ENCODE results near the gene CLIP4.

Gene CLIP4

DNA sequence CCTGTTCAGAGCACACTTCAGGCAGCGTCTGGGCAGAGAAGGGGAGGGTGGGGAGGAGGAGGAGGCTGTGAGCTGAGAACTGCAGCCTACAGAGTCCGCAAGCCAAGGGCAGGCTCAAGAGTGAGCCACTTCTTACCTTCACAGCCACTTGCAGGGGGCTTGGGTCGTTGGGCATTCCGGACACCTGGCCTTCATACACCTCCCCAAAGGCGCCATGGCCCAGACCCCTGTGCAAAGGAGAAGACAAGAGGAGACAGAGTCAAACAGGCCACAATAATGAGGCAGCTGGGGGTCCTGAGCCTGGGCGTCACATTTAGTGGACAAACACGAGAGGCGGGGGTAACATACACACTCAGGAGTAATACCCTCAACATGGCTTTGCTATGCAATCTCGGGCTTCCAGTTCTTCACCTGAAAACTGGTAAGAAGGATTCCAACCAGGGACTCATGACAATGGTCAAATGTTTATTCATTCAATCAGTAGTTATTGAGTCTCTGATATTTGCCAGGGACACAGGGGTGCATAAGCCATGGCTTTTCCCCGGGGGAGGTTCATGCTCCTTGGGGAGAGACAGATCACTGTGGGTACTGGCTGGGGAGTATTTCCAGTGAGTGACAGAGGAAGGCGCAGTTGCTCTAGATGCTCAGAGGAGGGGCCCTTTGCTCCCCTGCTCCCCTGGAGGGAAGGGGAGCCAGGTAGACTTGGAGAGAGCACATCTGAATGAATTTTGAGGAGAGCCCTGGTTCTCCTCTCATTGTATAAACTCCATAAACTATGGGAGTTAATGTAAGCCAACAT lies 107.4 kb downstream of the CLIP4 start:
- DNase-seq (ENCODE audit: low read depth in 2 of 2) = no peak

- DNase-seq (ENCODE audit: low read depth in 2 of 2) = no peak
Observed at GRCh38 chr2:29223257-29223656, 108.0 kb downstream of the CLIP4 start.

GRCh38 chr2:29223851-29224692 lies 108.9 kb downstream of the CLIP4 start:
- no peak for DNase-seq (ENCODE audit: low read depth in 2 of 2)

GRCh38 chr2:29224693-29225551 lies 109.7 kb downstream of the CLIP4 start:
- DNase-seq (ENCODE audit: low read depth in 2 of 2) = no peak

DNA sequence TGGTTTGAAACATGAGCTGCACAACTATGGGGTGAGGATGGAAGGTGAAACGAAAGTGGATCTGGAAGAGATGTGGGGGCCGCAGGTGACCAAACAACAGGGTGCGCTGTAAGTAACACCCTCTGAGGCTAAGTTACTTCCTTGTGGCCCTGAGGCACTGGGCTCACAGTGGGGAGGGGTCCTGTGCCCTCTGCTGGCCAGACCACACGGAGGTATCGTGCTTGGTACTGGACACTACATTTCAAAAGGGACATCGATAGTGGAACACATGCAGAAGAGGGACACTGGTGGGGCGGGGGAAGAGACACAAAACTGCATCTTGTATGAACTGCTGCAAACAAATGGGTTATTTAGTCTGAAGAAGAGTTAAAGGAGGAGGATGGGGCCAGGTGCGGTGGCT lies 110.6 kb downstream of the CLIP4 start:
- no peak for DNase-seq (ENCODE audit: low read depth in 2 of 2)

GRCh38 chr2:29226375-29226774 lies 111.2 kb downstream of the CLIP4 start:
- DNase-seq (ENCODE audit: low read depth in 2 of 2) = no peak

DNA sequence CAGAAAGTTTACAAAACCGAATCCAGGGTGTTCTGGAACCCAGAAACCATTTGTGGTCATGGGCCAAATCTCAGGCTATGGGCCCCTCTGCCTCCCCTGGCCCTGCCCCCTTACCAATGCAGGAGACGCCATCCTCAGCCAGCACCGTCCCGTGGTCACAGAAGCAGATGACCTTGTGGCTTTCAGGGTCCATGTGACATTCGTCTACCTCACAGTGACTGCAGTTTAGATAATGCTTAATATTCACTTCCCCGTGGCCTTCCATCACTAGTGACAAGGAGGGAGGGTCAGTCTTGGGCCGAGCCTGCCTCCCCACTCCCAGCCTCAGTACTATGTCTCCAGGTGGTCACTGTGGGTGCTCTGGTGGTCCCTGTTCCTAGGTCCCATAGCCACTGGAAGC lies 111.6 kb downstream of the CLIP4 start:
- no peak for DNase-seq (ENCODE audit: low read depth in 2 of 2)

DNA sequence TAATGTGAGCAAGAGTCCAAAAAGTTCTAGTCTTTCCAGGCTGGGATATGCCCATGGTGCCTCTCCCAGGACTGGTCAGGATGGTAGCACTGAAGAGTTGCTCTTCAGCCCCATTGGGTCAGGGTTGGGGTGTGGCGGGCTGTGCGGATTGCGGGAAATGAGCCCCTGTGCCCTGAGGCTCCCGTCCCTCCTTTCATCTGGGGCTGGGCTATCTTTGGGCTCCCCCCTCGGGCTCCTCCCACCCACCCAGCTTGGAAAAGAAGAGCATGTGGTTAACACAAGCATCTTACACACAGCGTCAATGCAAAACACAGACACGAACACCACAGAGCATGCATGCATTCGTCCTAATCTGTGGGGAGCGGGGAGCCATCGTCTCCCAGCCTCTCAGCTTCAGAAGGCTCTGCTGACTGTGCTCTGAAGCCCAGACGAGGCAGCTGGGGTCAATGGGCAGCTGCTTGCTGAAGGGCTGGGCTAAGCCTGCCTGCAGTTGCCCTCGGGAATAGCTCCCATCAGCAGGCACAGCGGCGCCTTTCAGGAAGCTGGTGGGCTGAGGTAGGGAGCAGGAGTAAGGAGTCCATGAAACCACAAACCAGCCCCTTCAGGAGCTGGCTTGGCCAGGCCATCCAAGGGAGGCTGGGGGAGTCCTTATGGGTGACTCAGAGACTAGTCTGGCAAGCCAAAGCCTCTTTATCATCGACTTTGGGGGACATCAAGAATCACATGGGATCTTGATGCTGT lies 112.9 kb downstream of the CLIP4 start:
- no peak for DNase-seq (ENCODE audit: low read depth in 2 of 2)

DNA sequence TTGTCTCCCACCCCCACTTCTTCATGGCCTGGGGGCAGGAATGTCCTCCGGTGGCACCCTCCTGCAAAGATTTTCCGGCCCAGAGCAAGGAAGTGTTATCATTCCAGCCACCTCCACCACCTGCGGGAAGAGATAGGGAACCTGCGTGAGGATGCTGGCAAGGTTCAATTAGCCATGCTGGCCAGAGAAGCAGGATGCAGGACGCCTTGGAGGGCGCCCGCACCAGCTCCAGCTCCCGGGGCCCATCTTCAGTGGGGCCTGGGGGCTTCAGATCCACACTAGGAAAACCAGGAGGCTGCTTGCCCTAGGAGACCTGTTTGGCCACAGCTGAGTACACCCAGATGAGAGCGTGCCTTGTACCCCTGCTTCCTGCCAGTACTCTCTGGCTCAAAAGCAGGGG lies 113.7 kb downstream of the CLIP4 start:
- DNase-seq (ENCODE audit: low read depth in 2 of 2) = no peak

DNA sequence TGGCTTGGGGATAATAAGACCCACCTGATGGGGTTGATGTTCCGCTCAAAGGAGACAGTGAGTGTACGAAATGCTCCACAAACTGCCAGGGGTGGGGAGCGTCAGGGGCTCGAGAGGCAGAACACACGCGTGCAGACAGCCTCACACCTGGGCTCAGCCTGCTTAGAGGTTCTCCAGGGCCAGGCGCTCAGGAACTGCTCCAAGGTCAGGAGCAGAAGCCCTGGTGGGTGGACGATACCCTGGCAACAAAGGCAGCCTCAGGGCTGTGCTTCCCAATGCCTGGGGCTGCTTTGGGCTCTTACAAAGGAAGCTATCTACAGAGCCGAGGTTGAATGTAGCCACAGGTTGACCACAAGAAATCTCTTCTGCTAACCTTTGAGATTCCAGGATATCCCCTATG lies 114.4 kb downstream of the CLIP4 start:
- no peak for DNase-seq (ENCODE audit: low read depth in 2 of 2)

GRCh38 chr2:29232041-29232440 lies 116.8 kb downstream of the CLIP4 start:
- no peak for DNase-seq (ENCODE audit: low read depth in 2 of 2)

GRCh38 chr2:29233428-29233827 lies 118.2 kb downstream of the CLIP4 start:
- no peak for DNase-seq (ENCODE audit: low read depth in 2 of 2)

GRCh38 chr2:29235411-29235810 lies 120.2 kb downstream of the CLIP4 start:
- no peak for DNase-seq (ENCODE audit: low read depth in 2 of 2)

GRCh38 chr2:29236074-29236473 lies 120.9 kb downstream of the CLIP4 start:
- no peak for DNase-seq (ENCODE audit: low read depth in 2 of 2)

DNA sequence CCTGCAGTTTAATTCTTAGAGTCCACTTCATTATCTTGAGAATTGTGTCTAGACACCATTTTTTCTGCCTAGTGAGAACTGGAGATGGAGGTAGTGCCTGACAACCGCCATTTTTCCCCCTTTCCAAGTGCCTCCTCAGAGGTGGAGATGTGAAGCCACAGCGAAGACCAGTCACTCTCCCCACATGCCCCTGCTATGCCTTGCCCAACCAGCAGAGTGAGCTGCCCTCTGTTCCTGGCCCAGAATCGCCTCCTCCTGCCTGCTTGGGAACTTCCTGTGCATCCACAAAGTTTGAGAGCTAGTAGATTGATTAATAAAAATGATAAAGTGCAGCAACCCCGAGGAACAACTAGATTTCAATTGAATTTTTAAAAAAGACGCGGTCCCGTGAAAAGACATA lies 123.3 kb downstream of the CLIP4 start:
- DNase-seq (ENCODE audit: low read depth in 2 of 2) = no peak

Measured in stimulated activated CD8-positive, alpha-beta memory T cell treated with anti-CD3 and anti-CD28 coated beads, Interleukin-15, amount 100 ng/mL, for 4 hours (primary cell).